Fibroblast of mammary gland (primary cell): ENCODE results near the gene RRP9.

ENCODE experiments used
- DNase-seq: peaks from one replicate; pipeline ENCODE4 v3.0.0-alpha.2; 2010; ENCODE audit warnings: low read depth
- H3K4me3 ChIP-seq: 2 replicates; pipeline ENCODE4 v1.5.1; 2011; ENCODE audit warnings: low read depth, mild to moderate bottlenecking, low read length, moderate library complexity; ENCODE audit not compliant: control insufficient read depth
- TF ChIP-seq, protein P1 (sequence below): conservative IDR thresholded peaks from 2 replicates; pipeline ENCODE4 v1.5.1; 2011; ENCODE audit warnings: low read depth, low read length, inconsistent platforms; ENCODE audit not compliant: control insufficient read depth, insufficient read depth

RRP9 gene

DNA sequence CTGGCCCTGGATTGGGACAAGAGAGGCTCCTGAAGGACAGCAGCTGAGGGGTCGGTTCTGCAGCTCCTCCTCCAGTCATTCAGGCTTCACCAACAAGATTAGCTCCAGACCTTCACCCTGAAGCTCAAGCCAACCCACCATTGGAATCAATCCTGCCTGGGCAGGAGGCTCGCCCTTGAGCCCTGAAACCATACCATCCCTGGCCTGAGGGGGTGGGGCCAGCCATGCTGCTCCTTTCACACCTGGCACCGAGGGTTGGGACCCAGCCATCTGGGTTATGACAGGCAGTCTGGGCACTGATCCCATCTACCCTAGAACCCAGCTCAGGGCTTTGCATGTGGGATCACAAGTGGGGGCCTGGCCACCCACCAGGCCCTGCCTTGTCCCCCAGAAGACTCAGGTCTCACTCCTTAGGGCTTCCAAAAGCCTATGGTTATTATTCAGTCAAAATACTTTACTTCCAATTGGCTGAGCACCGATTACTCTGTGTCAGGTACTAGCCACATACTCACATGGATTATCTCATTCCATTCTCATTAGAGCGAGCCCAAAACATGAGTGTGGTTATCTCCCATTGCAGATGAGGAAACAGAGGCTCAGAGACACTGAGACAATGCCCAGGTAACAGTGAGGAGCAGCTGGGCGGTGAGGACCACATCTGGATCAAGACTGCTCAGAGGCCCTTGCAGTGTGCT, 29.0 kb upstream of the RRP9 start:
- DNase-seq: no peak
- no peak overlapping the region for H3K4me3 ChIP-seq
- TF ChIP-seq, protein P1, sequence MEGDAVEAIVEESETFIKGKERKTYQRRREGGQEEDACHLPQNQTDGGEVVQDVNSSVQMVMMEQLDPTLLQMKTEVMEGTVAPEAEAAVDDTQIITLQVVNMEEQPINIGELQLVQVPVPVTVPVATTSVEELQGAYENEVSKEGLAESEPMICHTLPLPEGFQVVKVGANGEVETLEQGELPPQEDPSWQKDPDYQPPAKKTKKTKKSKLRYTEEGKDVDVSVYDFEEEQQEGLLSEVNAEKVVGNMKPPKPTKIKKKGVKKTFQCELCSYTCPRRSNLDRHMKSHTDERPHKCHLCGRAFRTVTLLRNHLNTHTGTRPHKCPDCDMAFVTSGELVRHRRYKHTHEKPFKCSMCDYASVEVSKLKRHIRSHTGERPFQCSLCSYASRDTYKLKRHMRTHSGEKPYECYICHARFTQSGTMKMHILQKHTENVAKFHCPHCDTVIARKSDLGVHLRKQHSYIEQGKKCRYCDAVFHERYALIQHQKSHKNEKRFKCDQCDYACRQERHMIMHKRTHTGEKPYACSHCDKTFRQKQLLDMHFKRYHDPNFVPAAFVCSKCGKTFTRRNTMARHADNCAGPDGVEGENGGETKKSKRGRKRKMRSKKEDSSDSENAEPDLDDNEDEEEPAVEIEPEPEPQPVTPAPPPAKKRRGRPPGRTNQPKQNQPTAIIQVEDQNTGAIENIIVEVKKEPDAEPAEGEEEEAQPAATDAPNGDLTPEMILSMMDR: no peak

DNA sequence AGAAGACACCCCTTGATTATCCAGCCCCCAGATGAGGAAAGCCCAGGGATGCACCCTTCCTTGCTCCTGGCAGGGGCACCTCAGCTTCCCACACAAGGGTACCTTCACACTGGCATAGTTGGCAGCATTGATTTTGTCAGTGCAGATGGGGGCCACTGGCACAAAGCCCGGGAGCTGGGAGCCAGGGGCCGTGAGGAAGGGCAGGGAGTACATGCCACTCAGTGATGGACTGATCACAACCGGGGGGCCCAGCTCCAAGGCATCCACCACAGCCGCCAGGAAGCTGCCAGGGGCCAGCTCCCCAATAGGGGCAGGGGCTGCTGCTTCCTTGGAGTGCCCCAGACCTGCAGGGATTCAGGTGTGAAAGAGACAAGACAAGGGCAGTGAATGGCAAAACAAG, 28.1 kb upstream of the RRP9 start:
- no peak overlapping the region for H3K4me3 ChIP-seq
- DNase-seq: no peak
- TF ChIP-seq, protein P1: no peak

DNA sequence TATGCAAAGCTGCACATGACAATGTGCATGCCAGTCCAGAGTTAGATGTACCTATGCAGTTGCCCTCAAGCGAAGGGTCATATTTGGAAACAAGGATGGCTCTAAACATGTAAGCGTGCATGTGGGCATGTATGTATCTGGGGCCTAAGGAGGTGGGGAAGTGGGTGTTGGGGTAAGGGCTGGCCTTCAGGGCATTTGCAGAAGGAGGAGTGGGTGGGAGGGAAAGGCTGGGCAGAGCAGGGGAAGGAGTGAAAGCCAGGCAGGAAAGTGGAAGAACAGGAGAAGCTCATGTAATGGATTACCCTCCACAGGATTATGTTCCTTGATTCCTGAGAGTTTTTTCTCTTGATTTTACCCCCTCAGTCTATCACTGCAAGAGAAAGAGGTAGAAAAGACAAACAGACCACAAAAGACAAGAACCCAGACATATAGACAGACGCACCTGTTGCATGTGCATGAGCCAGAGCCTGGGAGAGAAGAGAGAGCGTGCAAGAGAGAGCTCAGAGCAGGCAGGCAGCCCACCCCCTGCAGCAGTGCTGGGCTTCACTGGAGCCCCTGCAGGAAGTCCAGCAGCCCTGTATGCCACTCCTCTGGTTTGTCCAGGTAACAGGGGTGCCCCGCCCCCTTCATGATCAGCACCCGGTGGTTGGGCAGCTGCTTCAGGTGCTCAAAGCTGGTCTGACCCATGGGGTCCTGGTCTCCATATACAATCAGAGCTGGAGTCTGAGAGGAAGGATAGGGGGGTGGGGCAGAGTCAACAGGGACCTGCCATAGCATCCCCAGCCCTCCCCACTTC, 27.4 kb upstream of the RRP9 start:
- no peak overlapping the region for H3K4me3 ChIP-seq
- DNase-seq: no peak
- TF ChIP-seq, protein P1: no peak

GRCh38 chr3:51968170-51968775, 26.6 kb upstream of the RRP9 start:
- peak overlapping the region; percentile 59 for H3K4me3 ChIP-seq
- TF ChIP-seq, protein P1: no peak
- DNase-seq: peak; percentile 37

DNA sequence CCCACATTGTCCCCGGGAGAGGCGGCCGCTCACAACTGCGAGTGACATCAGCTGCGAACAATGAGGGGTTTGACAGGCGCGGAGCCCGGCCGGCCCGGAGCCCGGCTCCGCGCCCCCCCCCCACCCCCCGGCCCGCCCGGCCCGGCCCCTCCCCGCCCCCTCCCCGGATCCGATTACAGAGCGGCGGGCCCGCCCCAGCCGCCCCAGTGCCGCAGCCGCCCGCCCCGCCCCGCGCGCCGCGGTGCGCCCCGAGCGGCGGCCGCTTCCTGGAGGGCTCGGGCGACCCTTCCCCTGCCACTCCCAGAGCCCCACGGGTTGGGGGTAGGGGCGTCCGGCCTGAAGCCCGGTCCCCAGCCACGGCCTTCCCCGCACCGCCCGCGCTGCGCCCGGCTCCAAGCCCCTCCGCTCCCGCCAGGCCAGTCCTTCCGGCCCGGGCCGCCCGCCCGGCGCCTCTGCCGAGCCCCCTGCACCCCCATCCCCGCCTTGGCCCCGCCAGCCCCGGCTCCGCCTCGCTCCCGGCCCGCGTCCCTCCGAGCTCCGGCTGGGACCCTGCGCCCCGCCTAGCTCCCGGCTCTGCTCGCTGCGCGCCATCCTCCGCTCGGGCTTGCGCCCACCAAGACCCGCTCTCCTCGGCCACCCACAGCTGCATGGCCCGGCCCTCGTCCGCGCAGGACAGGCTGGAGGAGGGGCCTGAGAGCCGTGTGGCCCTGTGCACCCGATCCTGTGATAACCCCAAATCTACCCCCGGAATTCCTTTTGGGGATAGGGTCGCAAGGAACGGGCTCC, 25.9 kb upstream of the RRP9 start, which contains the start of gene PCBP4:
Gene PCBP4, minus strand, starts transcription at position 71 of the 786 bp plus-strand sequence. CDS start 6,214 bp downstream, outside the sequence.
- no peak for DNase-seq
- H3K4me3 ChIP-seq: peak within 1 kb of the TSS; percentile 62
- TF ChIP-seq, protein P1: no peak

DNA sequence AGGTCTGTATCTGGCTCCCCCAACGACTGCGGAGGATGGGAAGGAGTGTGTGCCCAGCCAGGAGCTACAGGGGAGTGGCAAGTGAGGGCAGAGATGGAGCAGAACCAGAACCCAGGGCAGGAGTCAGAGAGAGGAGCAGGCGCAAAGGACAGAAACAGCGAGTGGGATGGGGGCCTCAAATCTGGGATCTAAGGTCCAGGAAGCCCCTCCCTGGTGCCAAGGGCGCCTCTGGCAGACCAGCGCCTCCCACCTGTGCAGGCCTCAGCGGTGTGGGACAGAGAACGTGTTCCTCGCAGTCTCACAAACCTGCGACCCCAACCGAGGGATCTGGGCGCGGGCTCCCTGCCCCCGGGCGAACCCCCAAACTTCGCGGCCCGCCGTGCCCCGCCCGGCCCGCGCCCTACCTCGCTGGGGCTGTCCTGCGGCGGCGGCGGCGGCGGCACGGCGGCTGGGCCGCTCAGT, 25.2 kb upstream of the RRP9 start:
- TF ChIP-seq, protein P1: no peak
- peak overlapping the region; percentile 62 for H3K4me3 ChIP-seq
- DNase-seq: no peak
